Ascending aorta (tissue), 2 donors: ENCODE measurements around the gene RAB4B. TPM values are rescaled to one million over a fixed set of nuclear protein-coding genes. Genes with fewer than 3 reads are reported as not detected.
A peak's percentile ranks its signal among the peaks of the same experiment; 100 is the strongest.

Experiments used
- DNase-seq, 2 donors: peaks; one replicate each; pipeline ENCODE4 v3.0.0-alpha.2; 2019; ENCODE audit warnings: low spot score in 2 of 2
- H3K27ac ChIP-seq, 2 donors: fragments of 200-600 bp; sonication (generic); one replicate each; pipeline ENCODE4 v1.5.1; 2016 to 2017; ENCODE audit warnings: mild to moderate bottlenecking in 1 of 2
- H3K27me3 ChIP-seq: fragments of 200-600 bp; sonication (generic); one replicate; pipeline ENCODE4 v1.5.1; 2017
- H3K36me3 ChIP-seq, 2 donors: fragments of 200-600 bp; sonication (generic); one replicate each; pipeline ENCODE4 v1.5.1; 2016
- H3K4me1 ChIP-seq, 2 donors: fragments of 200-600 bp; sonication (generic); one replicate each; pipeline ENCODE4 v1.5.1; 2016 to 2017; ENCODE audit warnings: mild to moderate bottlenecking in 1 of 2
- H3K4me3 ChIP-seq, 2 donors: fragments of 200-600 bp; sonication (generic); one replicate each; pipeline ENCODE4 v1.5.1; 2016 to 2017; ENCODE audit warnings: mild to moderate bottlenecking in 1 of 2
- H3K9me3 ChIP-seq, 2 donors: fragments of 200-600 bp; sonication (generic); one replicate each; pipeline ENCODE4 v1.5.1; 2016
- CTCF ChIP-seq, 3 experiments: fragments of 200-600 bp in 2 of 3; fragments of 450-650 bp in 1 of 3; sonication (generic) in 2 of 3; IDR thresholded peaks; one replicate each; pipeline ENCODE4 v1.5.1; 2016 to 2019; ENCODE audit warnings: antibody characterized with exemption in 3 of 3, mild to moderate bottlenecking in 1 of 3, moderate library complexity in 1 of 3
- intact Hi-C: fragments of 100-400 bp; cut with DNase I; formaldehyde crosslinking; loops from one replicate; pipeline ENCODE4 v1.15.1; 2023
- total RNA-seq: library from RNA; depleted of rRNA; stranded (reverse); fragments of >200 nt; gene quantifications from one replicate; pipeline ENCODE4 v1.1.0, GENCODE V29; 2016

RAB4B gene
- total RNA-seq, 1 donor from 2014 or later = 56.8 TPM

- peaks cover 6 to 14% of the 10 kb centered on the region in 2 donors for H3K4me1 ChIP-seq
- H3K27me3 ChIP-seq = no peaks in the 10 kb centered on the region
- no peaks in the 10 kb centered on the region for H3K9me3 ChIP-seq
- peaks cover 20 to 35% of the 10 kb centered on the region in 2 donors for H3K36me3 ChIP-seq
- intact Hi-C loops = no loop called here
- TF ChIP-seq CTCF (IDR thresholded peaks at IDR 0.05) = no peak
- no peak for DNase-seq
- H3K27ac ChIP-seq = no peak overlapping the region
- no peak overlapping the region for H3K4me3 ChIP-seq
Observed at GRCh38 chr19:40786060-40787037, 8.3 kb downstream of the RAB4B start.

- intact Hi-C loops = loop anchor here (5.0 to 10.0 kb wide), 2 partner anchors 367 to 431 kb away; partner anchors contain the start of gene SERTAD1
- Histone ChIP-seq H3K4me3 (no peak overlapping the region), H3K9me3 (no peaks in the 10 kb centered on the region), H3K27ac (peak overlapping the region; percentile 82 to 85), H3K27me3 (no peaks in the 10 kb centered on the region), H3K36me3 (peaks cover 11 to 16% of the 10 kb centered on the region in 2 donors), H3K4me1 (peaks cover 14 to 32% of the 10 kb centered on the region in 2 donors)
- no peak for TF ChIP-seq CTCF (IDR thresholded peaks at IDR 0.05)
- DNase-seq = peak in 1 of 2 donors; percentile 84
Observed at GRCh38 chr19:40791349-40791748, 13.3 kb downstream of the RAB4B start.

- Histone ChIP-seq H3K36me3 (peaks cover 10% of the 10 kb centered on the region in 2 donors), H3K4me1 (peaks cover 14 to 32% of the 10 kb centered on the region in 2 donors), H3K27me3 (no peaks in the 10 kb centered on the region), H3K9me3 (no peaks in the 10 kb centered on the region), H3K4me3 (peak overlapping the region in 1 of 2 donors; percentile 30), H3K27ac (peak overlapping the region; percentile 82 to 85)
- TF ChIP-seq CTCF (IDR thresholded peaks at IDR 0.05) = no peak
- intact Hi-C loops = loop anchor here (5.0 to 10.0 kb wide), 2 partner anchors 367 to 430 kb away; partner anchors contain the start of gene SERTAD1
- no peak for DNase-seq
Observed at GRCh38 chr19:40791996-40792395, 13.9 kb downstream of the RAB4B start.

- intact Hi-C loops = loop anchor here (5.0 to 10.0 kb wide), 2 partner anchors 135 to 373 kb away; partner anchors contain the start of gene SERTAD1
- Histone ChIP-seq H3K4me3 (peak overlapping the region in 1 of 2 donors; percentile 99), H3K27ac (peak overlapping the region; percentile 89 to 95)
Observed at GRCh38 chr19:40797166-40797962, 19.3 kb downstream of the RAB4B start.

More at GRCh38 chr19:40797166-40797962, 19.3 kb downstream of the RAB4B start:
- Histone ChIP-seq H3K9me3 (no peaks in the 10 kb centered on the region), H3K27me3 (no peaks in the 10 kb centered on the region), H3K4me1 (peaks cover 19 to 37% of the 10 kb centered on the region in 2 donors), H3K36me3 (peaks cover 8 to 12% of the 10 kb centered on the region in 2 donors)
- no peak for TF ChIP-seq CTCF (IDR thresholded peaks at IDR 0.05)
- DNase-seq = no peak
